IPS DF 6.9 (cell line): Measurements from ENCODE around the gene NKTR.

Experiments
- DNase-seq: peaks from one replicate; pipeline ENCODE4 v3.0.0-alpha.2; 2013; ENCODE audit warnings: low read depth, low spot score
- H3K27ac ChIP-seq: one replicate; pipeline ENCODE4 v1.5.1; 2013; ENCODE audit warnings: low read length, control low read depth
- H3K27me3 ChIP-seq: 2 replicates; pipeline ENCODE4 v1.6.1; 2013; ENCODE audit warnings: mild to moderate bottlenecking, low read length; ENCODE audit not compliant: control insufficient read depth, insufficient read depth
- H3K36me3 ChIP-seq: 2 replicates; pipeline ENCODE4 v1.6.1; 2013; ENCODE audit warnings: low read length; ENCODE audit not compliant: control insufficient read depth, insufficient read depth
- H3K4me1 ChIP-seq: 2 replicates; pipeline ENCODE4 v1.6.1; 2013; ENCODE audit warnings: low read length; ENCODE audit not compliant: control insufficient read depth, insufficient read depth
- H3K4me3 ChIP-seq: 2 replicates; pipeline ENCODE4 v1.5.1; 2013; ENCODE audit warnings: mild to moderate bottlenecking, low read length
- H3K9me3 ChIP-seq: 2 replicates; pipeline ENCODE4 v1.6.1; 2013; ENCODE audit warnings: low read length, inconsistent platforms; ENCODE audit not compliant: control insufficient read depth, insufficient read depth
- whole genome bisulfite sequencing: extraction: QIAGEN DNeasy Blood & Tissue Kit; methylation state at CpG from one replicate; pipeline ENCODE4 v1.1.7; 2013; ENCODE audit warnings: mixed read lengths, missing lambda C conversion rate; ENCODE audit not compliant: insufficient read length, insufficient coverage; 5-methylcytosine and 5-hydroxymethylcytosine counted together

Gene NKTR

DNA sequence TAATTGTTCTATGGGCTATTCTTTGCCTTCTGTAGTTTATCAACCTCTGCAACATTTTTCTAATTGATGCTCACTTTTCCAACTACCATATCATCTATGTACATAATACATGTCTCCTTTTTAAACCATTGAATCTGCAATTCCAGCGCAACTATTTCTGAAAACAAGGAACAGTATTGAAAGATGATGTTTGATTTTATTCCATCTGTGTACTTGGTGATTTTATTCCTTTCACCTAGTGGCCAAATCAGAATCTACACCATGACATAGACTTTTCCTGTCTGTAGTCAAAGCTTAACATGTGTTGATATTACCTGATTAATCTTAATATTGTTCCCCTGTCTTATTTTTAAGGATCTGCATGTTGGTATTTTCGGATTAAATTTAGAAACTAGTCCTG lies 13.0 kb downstream of the NKTR start:
- Histone ChIP-seq H3K9me3 (no peaks in the 10 kb centered on the region), H3K4me1 (no peaks in the 10 kb centered on the region), H3K27ac (no peak overlapping the region), H3K27me3 (no peaks in the 10 kb centered on the region), H3K4me3 (no peak overlapping the region), H3K36me3 (no peaks in the 10 kb centered on the region)
- WGBS, result no CpG with 5 or more reads among the region's 2 CpGs
- no peak for DNase-seq

GRCh38 chr3:42631620-42632019 lies 31.1 kb downstream of the NKTR start:
- Histone ChIP-seq H3K27me3 (no peaks in the 10 kb centered on the region), H3K27ac (no peak overlapping the region), H3K36me3 (peaks cover 11% of the 10 kb centered on the region; the same call in 1 of the 2 replicates), H3K4me1 (no peaks in the 10 kb centered on the region), H3K4me3 (no peak overlapping the region), H3K9me3 (no peaks in the 10 kb centered on the region)
- DNase-seq, result no peak
- no CpG with 5 or more reads among the region's 2 CpGs for WGBS

DNA sequence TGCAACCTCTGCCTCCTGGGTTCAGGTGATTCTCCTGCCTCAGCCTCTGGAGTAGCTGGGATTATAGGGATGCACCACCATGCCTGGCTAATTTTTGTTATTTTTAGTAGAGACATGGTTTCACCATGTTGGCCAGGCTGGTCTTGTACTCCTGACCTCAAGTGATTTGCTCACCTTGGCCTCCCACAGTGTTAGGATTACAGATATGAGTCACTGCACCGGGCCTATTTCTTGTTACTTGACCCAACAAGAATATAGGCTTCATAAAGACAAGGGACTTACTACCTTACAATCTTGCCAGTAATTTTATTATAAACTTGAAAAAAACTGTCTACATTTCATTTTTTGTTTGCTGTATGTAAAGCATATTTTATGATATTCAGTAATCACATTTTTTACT lies 31.7 kb downstream of the NKTR start:
- DNase-seq, result no peak
- Histone ChIP-seq H3K9me3 (no peaks in the 10 kb centered on the region), H3K36me3 (peaks cover 15% of the 10 kb centered on the region; the same call in 1 of the 2 replicates), H3K27me3 (no peaks in the 10 kb centered on the region), H3K4me1 (no peaks in the 10 kb centered on the region), H3K4me3 (no peak overlapping the region), H3K27ac (no peak overlapping the region)
- WGBS, result no CpG with 5 or more reads among the region's 1 CpG

DNA sequence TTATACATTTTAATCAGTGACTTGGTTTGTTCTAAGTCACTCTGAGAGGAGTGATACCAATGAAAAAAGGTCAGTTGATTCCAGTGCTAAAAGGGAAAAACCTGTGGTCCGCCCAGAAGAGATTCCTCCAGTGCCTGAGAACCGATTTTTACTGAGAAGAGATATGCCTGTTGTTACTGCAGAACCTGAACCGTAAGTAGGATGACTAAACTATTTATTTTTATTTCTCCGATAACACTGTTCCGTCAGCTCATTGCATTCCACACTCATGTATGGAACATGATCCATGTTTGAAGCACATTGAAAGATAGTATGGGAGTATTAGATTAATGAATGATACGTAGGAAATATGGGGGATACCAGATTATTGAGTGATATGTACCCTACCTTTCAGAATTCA lies 33.1 kb downstream of the NKTR start:
- Histone ChIP-seq H3K27ac (no peak overlapping the region), H3K4me3 (no peak overlapping the region), H3K9me3 (no peaks in the 10 kb centered on the region), H3K4me1 (no peaks in the 10 kb centered on the region), H3K27me3 (no peaks in the 10 kb centered on the region), H3K36me3 (peaks cover 26% of the 10 kb centered on the region; the same call in 1 of the 2 replicates)
- WGBS, result 100% methylated on average over 1 of the region's 6 CpGs
- no peak for DNase-seq

DNA sequence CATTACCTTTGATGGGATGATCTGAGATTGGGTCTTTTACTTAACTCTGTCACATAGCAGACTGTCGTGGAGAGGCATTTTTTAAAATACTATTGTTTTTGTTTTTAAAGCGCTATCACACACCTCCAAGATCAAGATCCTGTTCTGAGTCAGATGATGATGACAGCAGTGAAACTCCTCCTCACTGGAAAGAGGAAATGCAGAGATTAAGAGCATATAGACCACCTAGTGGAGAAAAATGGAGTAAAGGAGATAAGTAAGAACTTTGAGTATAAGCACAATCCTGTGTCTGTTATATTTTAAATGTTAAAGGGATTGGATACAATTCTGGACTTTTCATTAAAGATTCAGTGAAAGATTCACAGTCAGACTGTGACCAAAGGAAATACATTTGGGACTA lies 34.6 kb downstream of the NKTR start:
- Histone ChIP-seq H3K4me3 (no peak overlapping the region), H3K36me3 (peaks cover 29% of the 10 kb centered on the region; the same call in 1 of the 2 replicates)
- no CpG with 5 or more reads among the region's 2 CpGs for whole genome bisulfite sequencing

DNA sequence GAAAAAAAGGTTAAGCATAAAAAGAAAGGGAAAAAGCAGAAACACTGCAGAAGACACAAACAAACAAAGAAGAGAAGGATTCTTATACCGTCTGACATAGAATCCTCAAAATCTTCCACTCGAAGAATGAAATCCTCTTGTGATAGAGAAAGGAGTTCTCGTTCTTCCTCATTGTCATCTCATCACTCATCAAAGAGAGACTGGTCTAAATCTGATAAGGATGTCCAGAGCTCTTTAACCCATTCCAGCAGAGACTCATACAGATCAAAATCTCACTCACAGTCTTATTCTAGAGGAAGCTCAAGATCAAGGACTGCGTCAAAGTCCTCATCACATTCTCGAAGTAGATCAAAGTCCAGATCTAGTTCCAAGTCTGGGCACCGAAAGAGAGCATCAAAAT lies 36.5 kb downstream of the NKTR start:
- Histone ChIP-seq H3K4me1 (no peaks in the 10 kb centered on the region), H3K27ac (no peak overlapping the region), H3K27me3 (no peaks in the 10 kb centered on the region), H3K36me3 (peaks cover 35% of the 10 kb centered on the region; the same call in 1 of the 2 replicates), H3K4me3 (no peak overlapping the region), H3K9me3 (no peaks in the 10 kb centered on the region)
- DNase-seq, result no peak
- no CpG with 5 or more reads among the region's 6 CpGs for WGBS

More for the DNA sequence above, 34.6 kb downstream of the NKTR start:
- H3K27me3 ChIP-seq, result no peaks in the 10 kb centered on the region
- no peak for DNase-seq
- H3K4me1 ChIP-seq, result no peaks in the 10 kb centered on the region
- no peak overlapping the region for H3K27ac ChIP-seq
- H3K9me3 ChIP-seq, result no peaks in the 10 kb centered on the region

GRCh38 chr3:42638339-42638842 lies 37.9 kb downstream of the NKTR start:
- Histone ChIP-seq H3K36me3 (peaks cover 40% of the 10 kb centered on the region; the same call in 1 of the 2 replicates), H3K27ac (no peak overlapping the region), H3K9me3 (no peaks in the 10 kb centered on the region), H3K27me3 (no peaks in the 10 kb centered on the region), H3K4me1 (no peaks in the 10 kb centered on the region), H3K4me3 (no peak overlapping the region)
- DNase-seq, result no peak
- WGBS, result no CpG with 5 or more reads among the region's 6 CpGs

DNA sequence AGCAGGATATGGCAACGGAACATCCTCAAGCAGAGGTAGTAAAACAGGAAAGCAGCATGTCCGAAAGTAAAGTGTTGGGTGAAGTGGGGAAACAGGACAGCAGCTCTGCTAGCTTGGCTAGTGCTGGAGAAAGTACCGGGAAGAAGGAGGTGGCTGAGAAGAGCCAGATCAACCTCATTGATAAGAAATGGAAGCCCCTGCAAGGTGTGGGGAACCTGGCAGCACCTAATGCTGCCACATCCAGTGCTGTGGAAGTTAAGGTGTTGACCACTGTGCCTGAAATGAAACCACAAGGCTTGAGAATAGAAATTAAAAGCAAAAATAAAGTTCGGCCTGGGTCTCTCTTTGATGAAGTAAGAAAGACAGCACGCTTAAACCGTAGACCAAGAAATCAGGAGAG lies 38.7 kb downstream of the NKTR start:
- no peak for DNase-seq
- Histone ChIP-seq H3K27me3 (no peaks in the 10 kb centered on the region), H3K27ac (no peak overlapping the region), H3K36me3 (peaks cover 39% of the 10 kb centered on the region; the same call in 1 of the 2 replicates), H3K9me3 (no peaks in the 10 kb centered on the region), H3K4me1 (no peaks in the 10 kb centered on the region), H3K4me3 (no peak overlapping the region)
- WGBS, result no CpG with 5 or more reads among the region's 6 CpGs

DNA sequence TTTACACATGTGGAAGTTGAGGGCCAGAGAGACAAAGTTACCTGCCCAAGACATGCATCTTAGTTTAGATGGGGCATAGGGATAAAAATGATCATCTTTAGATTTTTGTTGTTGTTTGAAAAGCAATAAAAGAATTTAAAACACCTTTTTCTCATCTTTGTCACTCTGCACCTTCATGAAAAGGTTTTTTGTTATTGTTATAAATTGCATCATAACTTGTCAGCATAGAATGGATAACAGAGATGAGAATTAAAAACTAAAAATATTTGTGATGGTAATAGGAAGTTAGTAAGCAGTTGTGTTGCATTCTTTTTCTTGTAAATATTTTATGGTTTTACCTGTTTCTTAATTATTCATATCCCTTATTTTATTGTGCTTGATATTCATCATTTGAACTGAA lies 39.6 kb downstream of the NKTR start:
- DNase-seq, result no peak
- no peaks in the 10 kb centered on the region for H3K27me3 ChIP-seq
- H3K4me1 ChIP-seq, result no peaks in the 10 kb centered on the region
- H3K36me3 ChIP-seq, result peaks cover 37% of the 10 kb centered on the region; the same call in 1 of the 2 replicates
- H3K9me3 ChIP-seq, result no peaks in the 10 kb centered on the region
- no peak overlapping the region for H3K4me3 ChIP-seq
- H3K27ac ChIP-seq, result no peak overlapping the region

- no peak overlapping the region for H3K27ac ChIP-seq
- H3K36me3 ChIP-seq, result peaks cover 35% of the 10 kb centered on the region; the same call in 1 of the 2 replicates
- no CpG with 5 or more reads among the region's 6 CpGs for WGBS
- DNase-seq, result no peak
- H3K4me3 ChIP-seq, result no peak overlapping the region
- H3K27me3 ChIP-seq, result no peaks in the 10 kb centered on the region
- H3K9me3 ChIP-seq, result no peaks in the 10 kb centered on the region
- H3K4me1 ChIP-seq, result no peaks in the 10 kb centered on the region
These were observed 40.4 kb downstream of the NKTR start for GRCh38 chr3:42640771-42641370.
